GM23338 (cell line): Measurements from ENCODE around the gene SPINK13.

Source experiments
- CREB1 ChIP-seq: fragments of 250-450 bp; sonication (Bioruptor Pico); IDR thresholded peaks from 2 replicates; pipeline ENCODE4 v1.5.0; 2020; ENCODE audit warnings: low read depth, mild to moderate bottlenecking, moderate library complexity
- EZH2 ChIP-seq: fragments of 200-600 bp; sonication (generic); IDR thresholded peaks from one replicate; pipeline ENCODE4 v1.8.0; 2017; ENCODE audit warnings: antibody characterized with exemption, mild to moderate bottlenecking, low read depth; ENCODE audit not compliant: unreplicated experiment
- EZH2phosphoT487 ChIP-seq: fragments of 200-600 bp; sonication (generic); IDR thresholded peaks from one replicate; pipeline ENCODE4 v1.8.1; 2018; ENCODE audit warnings: antibody characterized with exemption; ENCODE audit not compliant: unreplicated experiment
- JUNB ChIP-seq: IDR thresholded peaks from one replicate; pipeline ENCODE4 v1.6.1; 2016; ENCODE audit warnings: antibody characterized with exemption; ENCODE audit not compliant: unreplicated experiment
- NANOG ChIP-seq: IDR thresholded peaks from 2 replicates; pipeline ENCODE4 v1.6.1; 2016; ENCODE audit warnings: antibody characterized with exemption, borderline replicate concordance
- POLR2AphosphoS5 ChIP-seq: IDR thresholded peaks from 2 replicates; pipeline ENCODE4 v1.6.1; 2016; ENCODE audit warnings: antibody characterized with exemption, low read depth
- STAT1 ChIP-seq: IDR thresholded peaks from one replicate; pipeline ENCODE4 v1.6.1; 2016; ENCODE audit warnings: antibody characterized with exemption; ENCODE audit not compliant: unreplicated experiment
- ZNF114 ChIP-seq: fragments of 250-450 bp; sonication (Bioruptor Pico); IDR thresholded peaks from 2 replicates; pipeline ENCODE4 v1.5.0; 2020; ENCODE audit warnings: mild to moderate bottlenecking, moderate library complexity
- ZNF331 ChIP-seq: fragments of 250-450 bp; sonication (Bioruptor Pico); IDR thresholded peaks from 2 replicates; pipeline ENCODE4 v1.5.0; 2020; ENCODE audit warnings: low read depth, mild to moderate bottlenecking, moderate library complexity
- TF ChIP-seq, protein P1 (sequence below), 2 experiments: fragments of 200-600 bp in 1 of 2; sonication (generic) in 1 of 2; conservative IDR thresholded peaks; 2 replicates each; pipeline versions ENCODE4 v1.5.1 to v1.6.1; 2016 to 2017; ENCODE audit warnings: antibody characterized with exemption in 2 of 2, low read depth in 2 of 2, mild to moderate bottlenecking in 2 of 2, moderate library complexity in 1 of 2
- TF ChIP-seq, protein P2 (sequence below): IDR thresholded peaks from one replicate; pipeline ENCODE4 v1.6.1; 2018; ENCODE audit warnings: antibody characterized with exemption; ENCODE audit not compliant: unreplicated experiment
- TF ChIP-seq, protein P3 (sequence below): IDR thresholded peaks from 2 replicates; pipeline ENCODE4 v1.6.1; 2016; ENCODE audit warnings: antibody characterized with exemption

DNA sequence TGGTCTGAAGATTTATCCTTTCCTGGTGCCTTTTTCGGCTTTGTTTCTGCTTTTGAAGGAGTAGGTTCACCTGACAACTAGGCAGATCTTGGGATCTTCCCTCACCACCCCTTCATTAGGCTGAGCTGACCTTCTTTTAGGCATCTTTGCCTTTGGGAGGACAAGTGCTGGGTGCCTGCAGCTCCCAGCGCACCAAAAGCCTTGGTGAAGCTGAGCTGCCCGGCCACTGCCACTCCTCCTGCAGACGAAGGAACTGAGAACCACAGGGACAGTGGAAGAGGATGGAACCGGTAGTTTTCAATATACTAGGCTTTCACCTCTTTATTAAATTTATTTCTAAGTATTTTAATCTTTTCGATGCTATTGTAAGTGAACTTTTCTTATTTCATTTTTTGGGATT is 47.1 kb upstream of the SPINK13 start:
- TF ChIP-seq, protein P1, sequence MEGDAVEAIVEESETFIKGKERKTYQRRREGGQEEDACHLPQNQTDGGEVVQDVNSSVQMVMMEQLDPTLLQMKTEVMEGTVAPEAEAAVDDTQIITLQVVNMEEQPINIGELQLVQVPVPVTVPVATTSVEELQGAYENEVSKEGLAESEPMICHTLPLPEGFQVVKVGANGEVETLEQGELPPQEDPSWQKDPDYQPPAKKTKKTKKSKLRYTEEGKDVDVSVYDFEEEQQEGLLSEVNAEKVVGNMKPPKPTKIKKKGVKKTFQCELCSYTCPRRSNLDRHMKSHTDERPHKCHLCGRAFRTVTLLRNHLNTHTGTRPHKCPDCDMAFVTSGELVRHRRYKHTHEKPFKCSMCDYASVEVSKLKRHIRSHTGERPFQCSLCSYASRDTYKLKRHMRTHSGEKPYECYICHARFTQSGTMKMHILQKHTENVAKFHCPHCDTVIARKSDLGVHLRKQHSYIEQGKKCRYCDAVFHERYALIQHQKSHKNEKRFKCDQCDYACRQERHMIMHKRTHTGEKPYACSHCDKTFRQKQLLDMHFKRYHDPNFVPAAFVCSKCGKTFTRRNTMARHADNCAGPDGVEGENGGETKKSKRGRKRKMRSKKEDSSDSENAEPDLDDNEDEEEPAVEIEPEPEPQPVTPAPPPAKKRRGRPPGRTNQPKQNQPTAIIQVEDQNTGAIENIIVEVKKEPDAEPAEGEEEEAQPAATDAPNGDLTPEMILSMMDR (conservative IDR thresholded peaks at IDR 0.05; ENCODE audit: low read depth in 2 of 2), result no peak
- TF ChIP-seq NANOG (no peak), JUNB (no peak), POLR2AphosphoS5 (no peak), EZH2 (no peak), EZH2phosphoT487 (no peak), CREB1 (CRISPR knock-in tag) (no peak), ZNF331 (CRISPR knock-in tag) (no peak), ZNF114 (CRISPR knock-in tag) (no peak), STAT1 (no peak)
- TF ChIP-seq, protein P2, sequence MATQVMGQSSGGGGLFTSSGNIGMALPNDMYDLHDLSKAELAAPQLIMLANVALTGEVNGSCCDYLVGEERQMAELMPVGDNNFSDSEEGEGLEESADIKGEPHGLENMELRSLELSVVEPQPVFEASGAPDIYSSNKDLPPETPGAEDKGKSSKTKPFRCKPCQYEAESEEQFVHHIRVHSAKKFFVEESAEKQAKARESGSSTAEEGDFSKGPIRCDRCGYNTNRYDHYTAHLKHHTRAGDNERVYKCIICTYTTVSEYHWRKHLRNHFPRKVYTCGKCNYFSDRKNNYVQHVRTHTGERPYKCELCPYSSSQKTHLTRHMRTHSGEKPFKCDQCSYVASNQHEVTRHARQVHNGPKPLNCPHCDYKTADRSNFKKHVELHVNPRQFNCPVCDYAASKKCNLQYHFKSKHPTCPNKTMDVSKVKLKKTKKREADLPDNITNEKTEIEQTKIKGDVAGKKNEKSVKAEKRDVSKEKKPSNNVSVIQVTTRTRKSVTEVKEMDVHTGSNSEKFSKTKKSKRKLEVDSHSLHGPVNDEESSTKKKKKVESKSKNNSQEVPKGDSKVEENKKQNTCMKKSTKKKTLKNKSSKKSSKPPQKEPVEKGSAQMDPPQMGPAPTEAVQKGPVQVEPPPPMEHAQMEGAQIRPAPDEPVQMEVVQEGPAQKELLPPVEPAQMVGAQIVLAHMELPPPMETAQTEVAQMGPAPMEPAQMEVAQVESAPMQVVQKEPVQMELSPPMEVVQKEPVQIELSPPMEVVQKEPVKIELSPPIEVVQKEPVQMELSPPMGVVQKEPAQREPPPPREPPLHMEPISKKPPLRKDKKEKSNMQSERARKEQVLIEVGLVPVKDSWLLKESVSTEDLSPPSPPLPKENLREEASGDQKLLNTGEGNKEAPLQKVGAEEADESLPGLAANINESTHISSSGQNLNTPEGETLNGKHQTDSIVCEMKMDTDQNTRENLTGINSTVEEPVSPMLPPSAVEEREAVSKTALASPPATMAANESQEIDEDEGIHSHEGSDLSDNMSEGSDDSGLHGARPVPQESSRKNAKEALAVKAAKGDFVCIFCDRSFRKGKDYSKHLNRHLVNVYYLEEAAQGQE, result no peak
- TF ChIP-seq, protein P3, sequence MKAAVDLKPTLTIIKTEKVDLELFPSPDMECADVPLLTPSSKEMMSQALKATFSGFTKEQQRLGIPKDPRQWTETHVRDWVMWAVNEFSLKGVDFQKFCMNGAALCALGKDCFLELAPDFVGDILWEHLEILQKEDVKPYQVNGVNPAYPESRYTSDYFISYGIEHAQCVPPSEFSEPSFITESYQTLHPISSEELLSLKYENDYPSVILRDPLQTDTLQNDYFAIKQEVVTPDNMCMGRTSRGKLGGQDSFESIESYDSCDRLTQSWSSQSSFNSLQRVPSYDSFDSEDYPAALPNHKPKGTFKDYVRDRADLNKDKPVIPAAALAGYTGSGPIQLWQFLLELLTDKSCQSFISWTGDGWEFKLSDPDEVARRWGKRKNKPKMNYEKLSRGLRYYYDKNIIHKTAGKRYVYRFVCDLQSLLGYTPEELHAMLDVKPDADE, result no peak
